Endothelial cell (in vitro differentiated cells): Measurements from ENCODE around the gene CXCR5. TPM values are rescaled to one million over a fixed set of nuclear protein-coding genes. Genes with fewer than 3 reads are reported as not detected.

Experiments used
- DNase-seq: peaks from one replicate; pipeline ENCODE4 v3.0.0; 2021; ENCODE audit warnings: low spot score
- H3K27ac Mint-ChIP-seq: one replicate; pipeline ENCODE4 v1.8.0; 2021; ENCODE audit warnings: mixed read lengths, inconsistent platforms; ENCODE audit not compliant: unreplicated experiment
- H3K27me3 Mint-ChIP-seq: one replicate; pipeline ENCODE4 v1.8.0; 2021; ENCODE audit warnings: mild to moderate bottlenecking, moderate library complexity, mixed read lengths, inconsistent platforms; ENCODE audit not compliant: unreplicated experiment
- H3K36me3 Mint-ChIP-seq: one replicate; pipeline ENCODE4 v1.8.0; 2021; ENCODE audit warnings: mild to moderate bottlenecking, low read depth, mixed read lengths, inconsistent platforms; ENCODE audit not compliant: unreplicated experiment
- H3K4me1 Mint-ChIP-seq: one replicate; pipeline ENCODE4 v1.8.0; 2021; ENCODE audit warnings: mild to moderate bottlenecking, mixed read lengths, inconsistent platforms; ENCODE audit not compliant: unreplicated experiment
- H3K4me3 Mint-ChIP-seq: one replicate; pipeline ENCODE4 v1.8.0; 2021; ENCODE audit warnings: mild to moderate bottlenecking, mixed read lengths, inconsistent platforms; ENCODE audit not compliant: unreplicated experiment
- H3K9me3 Mint-ChIP-seq: one replicate; pipeline ENCODE4 v1.8.0; 2021; ENCODE audit warnings: mixed read lengths, inconsistent platforms; ENCODE audit not compliant: unreplicated experiment
- total RNA-seq: library from RNA; stranded (reverse); fragmentation: NEBNext Ultra II Directional; extraction: Animal tissue kit (Norgen Biotek cat#: 25700); gene quantifications from one replicate; pipeline ENCODE4 v1.2.1, GENCODE V29; 2021; ENCODE audit not compliant: unreplicated experiment
- TF ChIP-seq, protein P1 (sequence below): fragments of 200-600 bp; sonication (generic); IDR thresholded peaks from one replicate; pipeline ENCODE4 v1.5.0; 2021; ENCODE audit warnings: antibody characterized with exemption; ENCODE audit not compliant: unreplicated experiment

CXCR5 gene
- total RNA-seq, 1 donor from 2014 or later: not detected

DNA sequence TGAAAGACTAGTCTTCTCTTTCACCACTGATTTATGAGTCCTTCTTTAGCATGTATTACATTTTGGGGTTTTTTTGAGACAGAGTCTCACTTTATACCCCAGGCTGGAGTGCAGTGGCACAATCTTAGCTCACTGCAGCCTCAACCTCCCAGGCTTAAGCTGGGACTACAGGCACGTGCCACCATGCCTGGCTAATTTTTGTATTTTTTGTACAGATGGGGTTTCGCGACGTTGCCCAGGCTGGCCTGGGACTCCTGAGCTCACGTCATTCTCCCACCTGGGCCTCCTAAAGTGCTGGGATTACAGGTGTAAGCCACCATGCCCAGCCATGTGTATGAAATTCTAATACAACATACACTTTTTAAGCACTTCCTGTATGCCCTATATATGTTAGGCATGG, 26.3 kb upstream of the CXCR5 start:
- Mint-ChIP-seq H3K9me3 (no peaks in the 10 kb centered on the region), H3K36me3 (no peaks in the 10 kb centered on the region), H3K4me3 (no peak overlapping the region), H3K27me3 (no peaks in the 10 kb centered on the region), H3K27ac (no peak overlapping the region), H3K4me1 (no peaks in the 10 kb centered on the region)
- TF ChIP-seq, protein P1, sequence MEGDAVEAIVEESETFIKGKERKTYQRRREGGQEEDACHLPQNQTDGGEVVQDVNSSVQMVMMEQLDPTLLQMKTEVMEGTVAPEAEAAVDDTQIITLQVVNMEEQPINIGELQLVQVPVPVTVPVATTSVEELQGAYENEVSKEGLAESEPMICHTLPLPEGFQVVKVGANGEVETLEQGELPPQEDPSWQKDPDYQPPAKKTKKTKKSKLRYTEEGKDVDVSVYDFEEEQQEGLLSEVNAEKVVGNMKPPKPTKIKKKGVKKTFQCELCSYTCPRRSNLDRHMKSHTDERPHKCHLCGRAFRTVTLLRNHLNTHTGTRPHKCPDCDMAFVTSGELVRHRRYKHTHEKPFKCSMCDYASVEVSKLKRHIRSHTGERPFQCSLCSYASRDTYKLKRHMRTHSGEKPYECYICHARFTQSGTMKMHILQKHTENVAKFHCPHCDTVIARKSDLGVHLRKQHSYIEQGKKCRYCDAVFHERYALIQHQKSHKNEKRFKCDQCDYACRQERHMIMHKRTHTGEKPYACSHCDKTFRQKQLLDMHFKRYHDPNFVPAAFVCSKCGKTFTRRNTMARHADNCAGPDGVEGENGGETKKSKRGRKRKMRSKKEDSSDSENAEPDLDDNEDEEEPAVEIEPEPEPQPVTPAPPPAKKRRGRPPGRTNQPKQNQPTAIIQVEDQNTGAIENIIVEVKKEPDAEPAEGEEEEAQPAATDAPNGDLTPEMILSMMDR: no peak
- DNase-seq: no peak

DNA sequence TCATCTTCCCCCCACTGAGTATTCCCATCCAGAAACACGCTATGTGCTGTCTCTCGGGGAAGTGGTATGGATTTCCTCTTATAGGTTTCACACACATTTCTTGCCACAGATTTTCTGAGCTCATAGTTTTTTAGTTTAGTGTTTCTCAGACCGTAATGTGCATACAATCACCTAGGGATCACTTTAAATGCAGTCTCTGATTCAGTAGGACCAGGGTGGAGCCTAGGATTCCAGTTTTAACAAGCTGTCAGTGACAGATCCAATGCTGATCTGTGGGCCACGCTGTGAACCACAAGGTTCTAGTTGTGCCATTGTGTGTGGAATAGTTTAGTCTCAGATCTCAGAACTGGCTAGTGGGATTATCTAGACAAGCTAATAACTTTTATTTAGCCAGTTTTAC, 23.7 kb upstream of the CXCR5 start:
- Mint-ChIP-seq H3K27ac (no peak overlapping the region), H3K9me3 (no peaks in the 10 kb centered on the region), H3K36me3 (no peaks in the 10 kb centered on the region), H3K27me3 (no peaks in the 10 kb centered on the region), H3K4me3 (no peak overlapping the region), H3K4me1 (no peaks in the 10 kb centered on the region)
- TF ChIP-seq, protein P1: no peak
- no peak for DNase-seq

DNA sequence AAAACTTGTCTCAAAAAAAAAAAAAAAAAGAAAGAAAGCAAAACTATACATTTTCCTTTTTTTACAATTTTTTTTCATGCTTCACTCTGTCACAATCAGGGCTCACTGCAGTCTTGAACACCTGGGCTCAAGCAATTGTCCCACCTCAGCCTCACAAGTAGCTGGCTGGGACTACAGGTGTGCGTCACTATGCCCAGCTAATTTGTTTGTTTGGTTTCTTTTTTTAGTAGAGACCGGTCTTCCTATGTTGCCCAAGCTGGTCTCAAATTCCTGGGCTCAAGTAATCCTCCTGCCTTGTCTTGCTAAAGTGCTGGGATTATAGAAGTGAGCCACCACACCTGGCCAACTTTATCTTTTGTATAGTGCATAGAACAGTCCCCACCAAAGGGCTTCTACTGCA, 15.0 kb upstream of the CXCR5 start:
- DNase-seq: no peak
- H3K27ac Mint-ChIP-seq: no peak overlapping the region
- TF ChIP-seq, protein P1: no peak
- peaks cover 3% of the 10 kb centered on the region for H3K27me3 Mint-ChIP-seq
- peaks cover 12% of the 10 kb centered on the region for H3K4me1 Mint-ChIP-seq
- H3K36me3 Mint-ChIP-seq: peaks cover 3% of the 10 kb centered on the region
- no peak overlapping the region for H3K4me3 Mint-ChIP-seq
- H3K9me3 Mint-ChIP-seq: no peaks in the 10 kb centered on the region

DNA sequence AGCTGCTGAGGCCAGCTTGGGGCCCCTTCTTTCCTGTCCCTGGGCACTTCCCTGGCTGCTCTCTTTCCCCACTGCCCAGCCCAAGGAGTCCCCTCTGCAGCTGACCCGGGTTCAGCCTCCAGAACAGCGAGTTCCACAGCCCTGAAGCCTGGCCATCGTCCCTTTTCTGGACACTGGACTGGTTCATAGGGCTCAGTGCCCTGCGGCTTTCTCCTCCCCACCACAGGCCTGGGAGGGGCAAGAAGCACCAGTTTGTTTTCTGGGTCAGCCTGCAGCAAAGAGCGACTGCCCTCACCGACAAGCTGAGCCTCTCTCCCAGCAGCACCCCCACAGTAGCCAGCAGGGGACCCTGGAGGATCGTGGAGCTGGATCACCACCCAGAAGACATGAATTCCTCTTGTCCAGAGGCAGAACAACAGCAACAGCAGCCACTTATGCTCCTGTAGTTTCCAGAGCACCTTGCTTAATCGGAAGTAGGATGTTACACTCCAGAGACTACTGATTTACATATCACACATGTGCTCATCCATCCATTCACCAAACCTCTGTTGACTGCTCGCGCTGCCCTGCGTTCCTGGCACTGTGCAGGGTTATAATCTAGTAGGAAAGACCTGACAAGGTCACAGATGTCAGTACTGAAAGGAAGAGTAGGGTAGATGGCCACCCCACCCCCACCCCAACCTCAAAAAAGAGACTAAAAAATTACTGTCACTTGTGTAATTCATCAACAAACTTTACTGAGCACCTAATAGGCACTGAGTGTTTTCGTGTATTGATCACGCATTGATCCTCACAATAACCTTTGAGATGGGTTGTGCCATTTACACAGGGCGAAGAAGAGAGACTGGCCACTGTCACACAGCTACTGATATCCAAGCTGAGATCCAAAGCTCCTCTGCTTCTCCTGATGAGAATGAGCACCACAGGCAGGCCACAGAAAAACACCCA, 13.0 kb upstream of the CXCR5 start:
- Mint-ChIP-seq H3K9me3 (no peaks in the 10 kb centered on the region), H3K4me1 (peaks cover 12% of the 10 kb centered on the region), H3K36me3 (peaks cover 3% of the 10 kb centered on the region), H3K27me3 (peaks cover 3% of the 10 kb centered on the region), H3K27ac (no peak overlapping the region), H3K4me3 (no peak overlapping the region)
- DNase-seq: no peak
- TF ChIP-seq, protein P1: no peak

DNA sequence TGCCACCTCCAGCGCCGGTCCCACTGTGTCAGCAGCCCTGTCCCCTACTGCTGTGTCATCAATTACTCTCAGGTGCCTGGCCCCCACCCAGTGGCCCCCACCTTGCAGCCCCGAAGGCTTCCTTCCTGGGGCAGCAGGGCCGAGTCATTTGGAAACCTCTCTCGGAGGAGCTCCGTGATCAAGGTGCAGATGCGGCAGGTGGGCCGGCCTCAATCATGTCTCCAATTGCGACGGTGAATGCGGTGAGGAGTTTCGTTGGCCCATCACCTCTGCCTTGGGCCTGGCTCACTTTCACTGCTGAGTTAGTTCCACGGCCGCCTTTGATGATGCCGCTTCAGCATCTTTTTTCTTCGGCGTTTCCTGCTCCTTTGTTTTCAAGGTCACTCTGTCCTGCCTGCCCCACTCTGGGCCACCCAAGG, 11.3 kb upstream of the CXCR5 start:
- no peak for DNase-seq
- TF ChIP-seq, protein P1: no peak
- Mint-ChIP-seq H3K36me3 (peaks cover 3% of the 10 kb centered on the region), H3K4me3 (no peak overlapping the region), H3K27me3 (peaks cover 3% of the 10 kb centered on the region), H3K9me3 (no peaks in the 10 kb centered on the region), H3K27ac (no peak overlapping the region), H3K4me1 (peaks cover 12% of the 10 kb centered on the region)
